ENCODE results near the gene FOXS1. TPM values are rescaled to one million over a fixed set of nuclear protein-coding genes. Genes with fewer than 3 reads are reported as not detected.
A peak's percentile ranks its signal among the peaks of the same experiment; 100 is the strongest.

The FOXS1 gene
- total RNA-seq, 1 donor from 2014 or later, result 26.0 TPM

DNA sequence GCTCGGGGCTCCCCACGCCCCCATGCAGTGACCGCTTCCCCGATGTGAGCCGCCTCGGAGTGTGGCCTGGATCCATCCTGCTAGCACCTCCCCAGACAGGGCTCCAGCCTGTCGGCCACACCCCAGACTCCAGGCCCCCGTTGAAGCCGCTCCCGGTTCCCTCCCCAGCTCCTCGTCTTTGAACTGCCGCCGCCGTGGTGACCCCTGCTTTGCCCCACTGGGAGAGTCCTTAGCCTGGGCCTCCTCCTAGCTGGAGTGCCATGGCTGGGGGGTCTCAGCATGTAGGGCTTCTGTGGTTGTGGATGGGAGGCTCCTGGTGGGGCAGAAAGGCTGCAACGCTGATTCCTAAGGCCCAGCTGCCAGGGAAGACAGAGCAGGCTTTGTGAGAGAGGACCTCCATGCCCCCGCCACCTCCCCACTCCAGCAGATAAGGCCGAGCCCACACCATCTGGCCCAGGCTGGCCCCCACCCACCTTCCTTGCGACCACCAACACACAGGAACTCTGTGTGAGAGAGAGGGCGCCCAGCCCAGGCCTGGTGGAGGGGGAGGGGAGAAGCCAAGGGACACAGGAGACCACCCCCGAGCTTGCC, 11.4 kb downstream of the FOXS1 start:
- no peaks in the 10 kb centered on the region for H3K79me2 ChIP-seq (ENCODE audit: insufficient read depth, low read length)
- H2AFZ ChIP-seq (ENCODE audit: low read depth, low read length), result no peak overlapping the region
- Mint-ChIP-seq H3K4me3 (ENCODE audit: unreplicated experiment) (no peak overlapping the region), H3K36me3 (ENCODE audit: low read depth, unreplicated experiment) (peaks cover 14% of the 10 kb centered on the region), H3K9me3 (ENCODE audit: unreplicated experiment) (no peaks in the 10 kb centered on the region), H3K27ac (ENCODE audit: unreplicated experiment) (no peak overlapping the region), H3K4me1 (ENCODE audit: low read depth, unreplicated experiment) (peaks cover 24% of the 10 kb centered on the region), H3K27me3 (ENCODE audit: low read depth, unreplicated experiment) (peaks cover 29% of the 10 kb centered on the region)
- H3K4me2 ChIP-seq (ENCODE audit: low read length), result no peak overlapping the region
- H3K9me3 ChIP-seq (ENCODE audit: insufficient read depth, low read depth, low read length), result no peaks in the 10 kb centered on the region
- H3K4me1 ChIP-seq (ENCODE audit: insufficient read depth, low read length), result peaks cover 38% of the 10 kb centered on the region
- no peak for TF ChIP-seq EZH2 (IDR thresholded peaks at IDR 0.05; ENCODE audit: insufficient read depth, low read length)
- TF ChIP-seq CTCF (IDR thresholded peaks at IDR 0.05; ENCODE audit: insufficient read depth, low read depth, low read length), result no peak
- no peak overlapping the region for H3K9ac ChIP-seq (ENCODE audit: low read length)
- no peak overlapping the region for H3K27ac ChIP-seq (ENCODE audit: low read depth, low read length)
- DNase-seq (ENCODE audit: low read depth), result no peak
- no peaks in the 10 kb centered on the region for H3K36me3 ChIP-seq (ENCODE audit: insufficient read depth, low read length)
- no peak overlapping the region for H3K4me3 ChIP-seq (ENCODE audit: insufficient read depth, low read depth, low read length)
- no peaks in the 10 kb centered on the region for H4K20me1 ChIP-seq (ENCODE audit: insufficient read depth, low read length)
- FAIRE-seq, result no peak
- no peaks in the 10 kb centered on the region for H3K27me3 ChIP-seq (ENCODE audit: insufficient read depth, low read length)

DNA sequence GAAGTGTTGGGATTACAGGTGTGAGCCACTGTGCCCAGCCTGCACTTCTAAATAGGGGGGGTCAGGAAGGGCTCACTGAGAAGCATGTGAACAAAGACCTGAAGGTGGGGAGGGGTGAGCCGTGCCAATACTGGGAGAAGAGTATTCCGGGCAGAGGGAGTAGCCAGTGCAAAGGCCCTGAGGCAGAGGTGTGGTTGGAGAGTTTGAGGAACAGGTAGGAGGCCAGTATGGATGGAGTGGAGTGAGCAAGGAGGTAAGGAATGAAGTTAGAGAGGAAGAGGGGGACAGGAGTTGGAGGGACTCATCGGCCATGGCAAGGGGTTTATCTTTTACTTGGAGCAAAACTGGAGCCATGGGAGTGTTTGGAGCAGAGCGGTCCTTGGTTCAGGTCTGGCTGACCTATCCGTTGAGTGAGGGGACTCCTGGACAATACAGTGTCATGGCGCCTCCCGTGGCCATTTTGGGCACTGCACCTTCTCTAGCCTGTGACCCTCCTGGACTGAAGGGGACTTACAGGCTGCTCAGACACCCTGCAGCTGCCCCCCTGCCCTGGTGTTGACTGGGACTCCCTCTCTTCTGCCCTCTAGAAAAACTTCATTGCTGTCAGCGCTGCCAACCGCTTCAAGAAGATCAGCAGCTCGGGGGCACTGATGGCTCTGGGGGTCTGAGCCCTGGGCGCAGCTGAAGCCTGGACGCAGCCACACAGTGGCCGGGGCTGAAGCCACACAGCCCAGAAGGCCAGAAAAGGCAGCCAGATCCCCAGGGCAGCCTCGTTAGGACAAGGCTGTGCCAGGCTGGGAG, 12.1 kb downstream of the FOXS1 start:
- FAIRE-seq, result no peak
- H3K27ac ChIP-seq (ENCODE audit: low read depth, low read length), result no peak overlapping the region
- no peak for DNase-seq (ENCODE audit: low read depth)

More for the DNA sequence above, 12.1 kb downstream of the FOXS1 start:
- no peaks in the 10 kb centered on the region for H3K36me3 ChIP-seq (ENCODE audit: insufficient read depth, low read length)
- H3K27me3 Mint-ChIP-seq (ENCODE audit: low read depth, unreplicated experiment), result peaks cover 36% of the 10 kb centered on the region
- H3K27ac Mint-ChIP-seq (ENCODE audit: unreplicated experiment), result peak overlapping the region; percentile 71
- H3K36me3 Mint-ChIP-seq (ENCODE audit: low read depth, unreplicated experiment), result peaks cover 16% of the 10 kb centered on the region
- no peak overlapping the region for H3K9ac ChIP-seq (ENCODE audit: low read length)
- no peaks in the 10 kb centered on the region for H3K9me3 Mint-ChIP-seq (ENCODE audit: unreplicated experiment)
- H3K4me1 Mint-ChIP-seq (ENCODE audit: low read depth, unreplicated experiment), result peaks cover 24% of the 10 kb centered on the region
- peaks cover 32% of the 10 kb centered on the region for H3K4me1 ChIP-seq (ENCODE audit: insufficient read depth, low read length)
- H4K20me1 ChIP-seq (ENCODE audit: insufficient read depth, low read length), result no peaks in the 10 kb centered on the region
- H3K79me2 ChIP-seq (ENCODE audit: insufficient read depth, low read length), result no peaks in the 10 kb centered on the region
- no peak for TF ChIP-seq EZH2 (IDR thresholded peaks at IDR 0.05; ENCODE audit: insufficient read depth, low read length)
- TF ChIP-seq CTCF (IDR thresholded peaks at IDR 0.05; ENCODE audit: insufficient read depth, low read depth, low read length), result peak; percentile 75
- no peak overlapping the region for H3K4me3 Mint-ChIP-seq (ENCODE audit: unreplicated experiment)
- no peaks in the 10 kb centered on the region for H3K9me3 ChIP-seq (ENCODE audit: insufficient read depth, low read depth, low read length)
- H2AFZ ChIP-seq (ENCODE audit: low read depth, low read length), result no peak overlapping the region
- H3K4me3 ChIP-seq (ENCODE audit: insufficient read depth, low read depth, low read length), result no peak overlapping the region
- no peak overlapping the region for H3K4me2 ChIP-seq (ENCODE audit: low read length)
- no peaks in the 10 kb centered on the region for H3K27me3 ChIP-seq (ENCODE audit: insufficient read depth, low read length)
